Heart right ventricle (tissue), 16 donors: ENCODE data around the gene AP1B1. TPM values are rescaled to one million over a fixed set of nuclear protein-coding genes. Genes with fewer than 3 reads are reported as not detected.

ENCODE experiments used
- ATAC-seq, 8 donors: fragments of 200-7000 bp; cut with Tn5 transposase; one replicate each; pipeline ENCODE4 v1.9.1; 2020; ENCODE audit warnings: mild to moderate bottlenecking in 8 of 8, moderate library complexity in 8 of 8, moderate number of reproducible peaks in 1 of 8
- DNase-seq, 2 donors: peaks; one replicate each; pipeline ENCODE4 v3.0.0-alpha.2; 2020
- H3K27ac ChIP-seq, 10 donors: fragments of 200-600 bp; sonication (generic) in 2 of 10; one replicate each; pipeline versions ENCODE4 v1.5.0 to v1.8.0; 2020 to 2022; ENCODE audit warnings: mild to moderate bottlenecking in 3 of 10
- H3K27me3 ChIP-seq, 7 donors: fragments of 200-600 bp; one replicate each; pipeline ENCODE4 v1.8.0; 2021 to 2022; ENCODE audit warnings: mild to moderate bottlenecking in 2 of 7
- H3K36me3 ChIP-seq, 9 donors: fragments of 200-600 bp; sonication (generic) in 1 of 9; one replicate each; pipeline versions ENCODE4 v1.5.0 to v1.8.0; 2020 to 2022; ENCODE audit warnings: mild to moderate bottlenecking in 2 of 9
- H3K4me1 ChIP-seq, 9 donors: fragments of 200-600 bp; sonication (generic) in 1 of 9; one replicate each; pipeline versions ENCODE4 v1.5.0 to v1.8.0; 2020 to 2022; ENCODE audit warnings: mild to moderate bottlenecking in 4 of 9
- H3K4me3 ChIP-seq, 10 donors: fragments of 200-600 bp; sonication (generic) in 2 of 10; one replicate each; pipeline versions ENCODE4 v1.5.0 to v1.8.0; 2020 to 2022; ENCODE audit warnings: mild to moderate bottlenecking in 7 of 10, moderate library complexity in 2 of 10
- H3K9me3 ChIP-seq, 11 donors: fragments of 200-600 bp in 10 of 11; sonication (generic) in 2 of 11; one replicate each; pipeline versions ENCODE4 v1.5.0 to v1.8.0; 2013 to 2022; ENCODE audit warnings: mild to moderate bottlenecking in 2 of 11, control low read depth in 1 of 11, moderate library complexity in 1 of 11
- CTCF ChIP-seq, 9 donors: fragments of 200-600 bp; sonication (generic) in 2 of 9; IDR thresholded peaks; one replicate each; pipeline versions ENCODE4 v1.5.0 to v1.8.0; 2021 to 2022; ENCODE audit warnings: antibody characterized with exemption in 9 of 9, mild to moderate bottlenecking in 5 of 9, moderate library complexity in 1 of 9
- WGBS, 2 donors: extraction: QIAGEN DNeasy Blood & Tissue Kit; methylation state at CpG; one replicate each; pipeline ENCODE4 v1.1.7; 2013; ENCODE audit warnings: inconsistent platforms in 1 of 2; 5-methylcytosine and 5-hydroxymethylcytosine counted together
- intact Hi-C, 10 donors: fragments of 100-400 bp; cut with DNase I; formaldehyde crosslinking; loops; one replicate each; pipeline versions ENCODE4 v1.11.1 to v1.14.2; 2022
- polyA plus RNA-seq, 2 donors: library from polyadenylated mRNA; stranded (reverse); fragments of 200-250 nt; gene quantifications; one replicate each; pipeline ENCODE4 v1.2.3, GENCODE V29; 2013
- total RNA-seq, 10 donors: library from RNA; stranded (reverse); fragmentation: NEBNext Ultra II Directional in 3 of 10; extraction: Animal tissue kit (Norgen Biotek cat#: 25700) in 3 of 10; gene quantifications; one replicate each; pipeline versions ENCODE4 v1.2.1 to v1.2.4, GENCODE V29; 2021 to 2023
- donor health status: Arrhythmogenic right ventricular cardiomyopathy.
- donor health status: ischemic (EF 13 %, LVEDD 7.1; RV severe dilation, severe dysfunction).
- donor health status: healthy with polysubstance abuse.
- donor health status: DM: no; HTN: yes; CAD: no.
- donor health status: DM: no; HTN: no; CAD: no.
- donor health status: ischemic (EF 25% LVEDD 6.9; RV normal size, moderate dysfunction).
- donor health status: ischemic (EF 25% LVEDD 5.7; RV mildly dilated, moderate dysfunction).
- donor health status: healthy.
- donor health status: DM: yes; HTN: yes; CAD: no.
- donor health status: Ischemic cardiomyopathy.
- donor health status: ischemic (EF 35%, LVEDD 5.7; RV mildly dilated, moderate dysfunction).
- donor health status: nonischemic (EF 11% LVEDD 7.7; RV severe dilation, severe dysfunction).
- donor health status: DM: yes; HTN: yes; CAD: no.
- donor health status: PGD.
- donor health status: ischemic (EF 29% LVEDD 5.4; RV normal size, mild dysfunction).
- donor health status: nonischemic (EF 23%, LVEDD 6.1; RV moderate dilation, normal function).

Gene AP1B1
- total and polyA plus RNA-seq, 12 donors, result 18.4 to 51.5 (median 29.0) TPM

- no peak for ATAC-seq
- no peak for DNase-seq
- Histone ChIP-seq H3K36me3 (peaks cover 0 to 92% (median 33%) of the 10 kb centered on the region in 9 donors), H3K4me3 (no peak overlapping the region), H3K4me1 (peaks cover 0 to 14% (median 10%) of the 10 kb centered on the region in 9 donors), H3K27ac (peak overlapping the region in 1 of 10 donors; percentile 1), H3K9me3 (no peaks in the 10 kb centered on the region), H3K27me3 (no peaks in the 10 kb centered on the region)
- 88 to 89% methylated on average over 19 of the region's 19 CpGs for WGBS, 2 donors
- TF ChIP-seq CTCF (IDR thresholded peaks at IDR 0.05), result no peak
- intact Hi-C loops, result no loop called here
Observed at GRCh38 chr22:29330291-29330690, 58.1 kb downstream of the AP1B1 start.

- no peak for DNase-seq
- ATAC-seq, result no peak
- 81 to 86% methylated on average over 11 of the region's 11 CpGs for WGBS, 2 donors
- TF ChIP-seq CTCF (IDR thresholded peaks at IDR 0.05), result no peak
- intact Hi-C loops, result no loop called here
- Histone ChIP-seq H3K9me3 (no peaks in the 10 kb centered on the region), H3K4me3 (no peak overlapping the region), H3K27me3 (no peaks in the 10 kb centered on the region), H3K27ac (peak overlapping the region in 1 of 10 donors; percentile 39), H3K36me3 (peaks cover 0 to 87% (median 28%) of the 10 kb centered on the region in 9 donors), H3K4me1 (peaks cover 0 to 14% (median 10%) of the 10 kb centered on the region in 9 donors)
Observed at GRCh38 chr22:29329581-29329980, 58.8 kb downstream of the AP1B1 start.

GRCh38 chr22:29328566-29329500, 59.5 kb downstream of the AP1B1 start:
- 80 to 82% methylated on average over 34 of the region's 34 CpGs for WGBS, 2 donors
- peak overlapping the region in 2 of 10 donors; percentile 22 to 34 for H3K27ac ChIP-seq
- no peaks in the 10 kb centered on the region for H3K27me3 ChIP-seq
- no peaks in the 10 kb centered on the region for H3K9me3 ChIP-seq
- no peak overlapping the region for H3K4me3 ChIP-seq
- ATAC-seq (peak in 2 of 8 donors; percentile 7 to 10), DNase-seq (no peak)
- H3K4me1 ChIP-seq, result peaks cover 0 to 14% (median 10%) of the 10 kb centered on the region in 9 donors
- peaks cover 0 to 79% (median 27%) of the 10 kb centered on the region in 9 donors for H3K36me3 ChIP-seq
- no peak for TF ChIP-seq CTCF (IDR thresholded peaks at IDR 0.05)
- intact Hi-C loops, result no loop called here

GRCh38 chr22:29328055-29328454, 60.3 kb downstream of the AP1B1 start:
- H3K36me3 ChIP-seq, result peaks cover 0 to 71% (median 27%) of the 10 kb centered on the region in 9 donors
- DNase-seq (no peak), ATAC-seq (peak in 1 of 8 donors; percentile 4)
- 91 to 94% methylated on average over 5 of the region's 5 CpGs for WGBS, 2 donors
- H3K27me3 ChIP-seq, result no peaks in the 10 kb centered on the region
- no peak for TF ChIP-seq CTCF (IDR thresholded peaks at IDR 0.05)
- intact Hi-C loops, result no loop called here
- H3K4me1 ChIP-seq, result peaks cover 0 to 14% (median 10%) of the 10 kb centered on the region in 9 donors
- no peaks in the 10 kb centered on the region for H3K9me3 ChIP-seq
- no peak overlapping the region for H3K27ac ChIP-seq
- no peak overlapping the region for H3K4me3 ChIP-seq
